Measurements from ENCODE around the gene LAMP1. TPM values are rescaled to one million over a fixed set of nuclear protein-coding genes. Genes with fewer than 3 reads are reported as not detected.
A peak's percentile ranks its signal among the peaks of the same experiment; 100 is the strongest.

LAMP1 gene
- total and polyA plus RNA-seq, 2 experiments from 2014 or later: 34.5 to 107 TPM

DNA sequence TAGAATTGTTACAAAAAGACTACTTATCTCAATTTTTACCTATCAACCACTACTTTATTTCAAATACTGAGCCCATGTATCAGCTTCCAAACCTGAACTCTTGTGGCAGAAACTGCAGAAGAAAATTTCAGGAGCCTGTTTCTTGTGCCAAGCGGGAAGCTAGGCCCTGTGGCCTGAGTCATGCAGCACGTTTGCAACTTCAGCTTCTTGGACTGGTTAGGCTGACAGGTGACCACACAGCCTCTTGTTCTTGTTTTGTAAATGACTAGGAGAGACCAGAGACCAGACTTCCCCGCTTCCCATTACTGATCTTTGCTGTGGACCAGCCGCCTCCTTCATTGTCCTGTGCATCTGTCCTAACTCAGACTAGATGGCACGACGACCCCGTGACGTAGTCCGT is 3.4 kb upstream of the LAMP1 start (continued):
- TF ChIP-seq ETS1 (IDR thresholded peaks at IDR 0.05) (no peak), JUNB (IDR thresholded peaks at IDR 0.05; ENCODE audit: unreplicated experiment) (no peak), REST (IDR thresholded peaks at IDR 0.05; ENCODE audit: unreplicated experiment) (no peak), EZH2phosphoT487 (IDR thresholded peaks at IDR 0.05; ENCODE audit: unreplicated experiment) (no peak), ZNF114 (CRISPR knock-in tag; IDR thresholded peaks at IDR 0.05) (no peak), POLR2AphosphoS5 (IDR thresholded peaks at IDR 0.05; ENCODE audit: low read depth) (no peak), CREB1 (CRISPR knock-in tag; IDR thresholded peaks at IDR 0.05; ENCODE audit: low read depth) (no peak), CTCF (conservative IDR thresholded peaks at IDR 0.05; ENCODE audit: low read depth in 2 of 2) (no peak), NANOG (IDR thresholded peaks at IDR 0.05; ENCODE audit: borderline replicate concordance) (no peak), ZNF331 (CRISPR knock-in tag; IDR thresholded peaks at IDR 0.05; ENCODE audit: low read depth) (no peak)

- peaks cover 8% of the 10 kb centered on the region; the same call in 2 of the 3 replicates for H3K9me3 Mint-ChIP-seq
- H3K9me2 ChIP-seq (ENCODE audit: insufficient read depth): no peaks in the 10 kb centered on the region
- H3K27me3 ChIP-seq (ENCODE audit: insufficient read depth): 0 out of 2 replicates have a peak, but pooled peaks cover 10% of the 10 kb centered on the region
- peaks cover 25% of the 10 kb centered on the region for H3K27me3 Mint-ChIP-seq (ENCODE audit: insufficient read depth, low read depth, poor library complexity)
- H3K36me3 Mint-ChIP-seq (ENCODE audit: low read depth): peaks cover 8% of the 10 kb centered on the region; the same call in 2 of the 3 replicates
- no peak overlapping the region for H3K4me3 ChIP-seq
- ATAC-seq (no peak), DNase-seq (ENCODE audit: low spot score) (no peak)
- H2AFZ ChIP-seq: no peak overlapping the region
- H4K20me1 ChIP-seq (replicated peaks; ENCODE audit: insufficient read depth): peaks cover 5% of the 10 kb centered on the region
- no peak for TF ChIP-seq STAT1 (IDR thresholded peaks at IDR 0.05; ENCODE audit: unreplicated experiment)
- peaks cover 34% of the 10 kb centered on the region for H3K79me2 ChIP-seq (replicated peaks; ENCODE audit: insufficient read depth)
- H3K4me1 ChIP-seq (ENCODE audit: insufficient read depth): peaks cover 16% of the 10 kb centered on the region; the same call in 1 of the 2 replicates
- H3K4me2 ChIP-seq: no peak overlapping the region
- H3K4me3 Mint-ChIP-seq: peak overlapping the region; percentile 97
- H3K36me3 ChIP-seq (ENCODE audit: insufficient read depth): no peaks in the 10 kb centered on the region
- no peak overlapping the region for H3K27ac ChIP-seq (ENCODE audit: low read depth)
- peaks cover 23% of the 10 kb centered on the region for H3K4me1 Mint-ChIP-seq
- H3F3A ChIP-seq (replicated peaks; ENCODE audit: low read depth): 0 out of 2 replicates have a peak, but pooled peaks cover 13% of the 10 kb centered on the region
- H3K27ac Mint-ChIP-seq: no peak overlapping the region
These were observed 1.3 kb upstream of the LAMP1 start for GRCh38 chr13:113295776-113296175.

Measured in GM23338 (cell line).